ENCODE data around the gene TEX51.

The TEX51 gene

GRCh38 chr2:126914811-126915500 is 16.3 kb downstream of the TEX51 start:
- DNase-seq (ENCODE audit: low spot score): no peak

- DNase-seq (ENCODE audit: low spot score): no peak
Observed at GRCh38 chr2:126915903-126916302, 17.2 kb downstream of the TEX51 start.

- DNase-seq (ENCODE audit: low spot score): no peak
Observed at GRCh38 chr2:126916744-126917143, 18.1 kb downstream of the TEX51 start.

- DNase-seq (ENCODE audit: low spot score): no peak
Observed at GRCh38 chr2:126921066-126921465, 22.4 kb downstream of the TEX51 start.

GRCh38 chr2:126930970-126931590 is 32.4 kb downstream of the TEX51 start:
- no peak for DNase-seq (ENCODE audit: low spot score)

- no peak for DNase-seq (ENCODE audit: low spot score)
Observed at GRCh38 chr2:126932529-126932928, 33.8 kb downstream of the TEX51 start.

GRCh38 chr2:126932966-126933710 is 34.4 kb downstream of the TEX51 start:
- no peak for DNase-seq (ENCODE audit: low spot score)

GRCh38 chr2:126933711-126934091 is 35.0 kb downstream of the TEX51 start:
- no peak for DNase-seq (ENCODE audit: low spot score)

GRCh38 chr2:126934809-126935208 is 36.1 kb downstream of the TEX51 start:
- no peak for DNase-seq (ENCODE audit: low spot score)

- no peak for DNase-seq (ENCODE audit: low spot score)
Observed at GRCh38 chr2:126935774-126936173, 37.1 kb downstream of the TEX51 start.

GRCh38 chr2:126936219-126936723 is 37.6 kb downstream of the TEX51 start:
- no peak for DNase-seq (ENCODE audit: low spot score)

- no peak for DNase-seq (ENCODE audit: low spot score)
Observed at GRCh38 chr2:126940331-126940730, 41.6 kb downstream of the TEX51 start.

GRCh38 chr2:126942427-126943203 is 43.9 kb downstream of the TEX51 start:
- no peak for DNase-seq (ENCODE audit: low spot score)

GRCh38 chr2:126943612-126944348 is 45.1 kb downstream of the TEX51 start:
- DNase-seq (ENCODE audit: low spot score): no peak

- no peak for DNase-seq (ENCODE audit: low spot score)
Observed at GRCh38 chr2:126945118-126945517, 46.4 kb downstream of the TEX51 start.

- DNase-seq (ENCODE audit: low spot score): no peak
Observed at GRCh38 chr2:126946318-126947102, 47.8 kb downstream of the TEX51 start.

GRCh38 chr2:126947103-126947429 is 48.4 kb downstream of the TEX51 start:
- DNase-seq (ENCODE audit: low spot score): no peak

- DNase-seq (ENCODE audit: low spot score): no peak
Observed at GRCh38 chr2:126949775-126950174, 51.1 kb downstream of the TEX51 start.

- no peak for DNase-seq (ENCODE audit: low spot score)
Observed at GRCh38 chr2:126950504-126950903, 51.8 kb downstream of the TEX51 start.
